Measurements from ENCODE around the gene CXCL10. TPM values are rescaled to one million over a fixed set of nuclear protein-coding genes. Genes with fewer than 3 reads are reported as not detected.

CXCL10 gene
- total RNA-seq, 1 experiment from 2014 or later = 1.0 TPM

- TF ChIP-seq, protein P1, sequence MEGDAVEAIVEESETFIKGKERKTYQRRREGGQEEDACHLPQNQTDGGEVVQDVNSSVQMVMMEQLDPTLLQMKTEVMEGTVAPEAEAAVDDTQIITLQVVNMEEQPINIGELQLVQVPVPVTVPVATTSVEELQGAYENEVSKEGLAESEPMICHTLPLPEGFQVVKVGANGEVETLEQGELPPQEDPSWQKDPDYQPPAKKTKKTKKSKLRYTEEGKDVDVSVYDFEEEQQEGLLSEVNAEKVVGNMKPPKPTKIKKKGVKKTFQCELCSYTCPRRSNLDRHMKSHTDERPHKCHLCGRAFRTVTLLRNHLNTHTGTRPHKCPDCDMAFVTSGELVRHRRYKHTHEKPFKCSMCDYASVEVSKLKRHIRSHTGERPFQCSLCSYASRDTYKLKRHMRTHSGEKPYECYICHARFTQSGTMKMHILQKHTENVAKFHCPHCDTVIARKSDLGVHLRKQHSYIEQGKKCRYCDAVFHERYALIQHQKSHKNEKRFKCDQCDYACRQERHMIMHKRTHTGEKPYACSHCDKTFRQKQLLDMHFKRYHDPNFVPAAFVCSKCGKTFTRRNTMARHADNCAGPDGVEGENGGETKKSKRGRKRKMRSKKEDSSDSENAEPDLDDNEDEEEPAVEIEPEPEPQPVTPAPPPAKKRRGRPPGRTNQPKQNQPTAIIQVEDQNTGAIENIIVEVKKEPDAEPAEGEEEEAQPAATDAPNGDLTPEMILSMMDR (conservative IDR thresholded peaks at IDR 0.05; ENCODE audit: low read depth, low read length) = no peak
- TF ChIP-seq EZH2 (IDR thresholded peaks at IDR 0.05; ENCODE audit: borderline replicate concordance, low read depth, low read length, poor library complexity, severe bottlenecking) = no peak
These were observed 43.2 kb upstream of the CXCL10 start for GRCh38 chr4:76066546-76066945.

GRCh38 chr4:76061982-76062381 is 38.7 kb upstream of the CXCL10 start:
- Histone ChIP-seq H3K27me3 (replicated peaks; ENCODE audit: insufficient read depth, low read depth, low read length, poor library complexity) (no peaks in the 10 kb centered on the region), H3K36me3 (ENCODE audit: insufficient read depth, low read length, poor library complexity, severe bottlenecking) (no peaks in the 10 kb centered on the region), H3K27ac (ENCODE audit: low read depth, low read length, poor library complexity, severe bottlenecking) (no peak overlapping the region), H3K4me1 (ENCODE audit: insufficient read depth, low read length, poor library complexity, severe bottlenecking) (no peaks in the 10 kb centered on the region), H3K9me3 (ENCODE audit: low read depth, low read length, poor library complexity, severe bottlenecking) (no peaks in the 10 kb centered on the region), H3K4me3 (ENCODE audit: low read depth, low read length, poor library complexity, severe bottlenecking) (no peak overlapping the region)
- intact Hi-C loops (cut with micrococcal nuclease; ENCODE audit: unreplicated experiment) = no loop called here
- POLR2A ChIA-PET (ENCODE audit: low non-redundant PET) = no interaction called here
- TF ChIP-seq, protein P1 (conservative IDR thresholded peaks at IDR 0.05; ENCODE audit: low read depth, low read length) = no peak
- TF ChIP-seq EZH2 (IDR thresholded peaks at IDR 0.05; ENCODE audit: borderline replicate concordance, low read depth, low read length, poor library complexity, severe bottlenecking) = no peak
- no peak for DNase-seq (ENCODE audit: low spot score)
- CTCF ChIA-PET = no interaction called here
- no TSS peak for BruUV-seq (replicated peaks)

More at GRCh38 chr4:76066546-76066945, 43.2 kb upstream of the CXCL10 start:
- no peak overlapping the region for H3K27ac ChIP-seq (ENCODE audit: low read depth, low read length, poor library complexity, severe bottlenecking)
- CTCF ChIA-PET = interaction anchor here (0.9 kb wide), 1 partner anchor 71 kb away, joined by 4 read pairs; no protein-coding TSS in a partner anchor
- intact Hi-C loops (cut with micrococcal nuclease; ENCODE audit: unreplicated experiment) = loop anchor here (2.0 to 5.0 kb wide), 2 partner anchors 64 to 149 kb away; no protein-coding TSS in a partner anchor
- no peaks in the 10 kb centered on the region for H3K9me3 ChIP-seq (ENCODE audit: low read depth, low read length, poor library complexity, severe bottlenecking)
- no TSS peak for BruUV-seq (replicated peaks)
- no peak overlapping the region for H3K4me3 ChIP-seq (ENCODE audit: low read depth, low read length, poor library complexity, severe bottlenecking)
- no peaks in the 10 kb centered on the region for H3K4me1 ChIP-seq (ENCODE audit: insufficient read depth, low read length, poor library complexity, severe bottlenecking)
- no peaks in the 10 kb centered on the region for H3K27me3 ChIP-seq (replicated peaks; ENCODE audit: insufficient read depth, low read depth, low read length, poor library complexity)
- POLR2A ChIA-PET (ENCODE audit: low non-redundant PET) = no interaction called here
- no peaks in the 10 kb centered on the region for H3K36me3 ChIP-seq (ENCODE audit: insufficient read depth, low read length, poor library complexity, severe bottlenecking)
- DNase-seq (ENCODE audit: low spot score) = no peak

DNA sequence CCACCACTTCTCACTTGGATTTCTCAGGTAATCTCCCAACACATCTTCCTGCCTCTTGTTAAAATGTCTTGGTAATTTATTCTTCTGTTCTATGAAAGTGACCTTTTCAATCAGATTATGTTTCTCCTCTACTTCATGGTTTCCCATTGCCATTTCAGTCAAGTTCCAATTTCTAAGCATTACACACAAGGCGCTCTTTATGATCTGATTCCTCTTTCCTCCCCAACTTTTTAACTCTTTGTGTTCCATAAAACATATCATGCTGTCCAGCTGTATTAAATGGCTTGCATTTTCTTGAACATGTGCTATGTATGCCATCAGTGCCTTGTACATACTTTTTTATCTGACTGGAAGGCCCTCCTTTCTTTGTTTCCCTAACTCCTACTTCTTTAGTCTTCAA is 38.1 kb upstream of the CXCL10 start:
- BruUV-seq (replicated peaks) = no TSS peak
- CTCF ChIA-PET = no interaction called here
- Histone ChIP-seq H3K4me1 (ENCODE audit: insufficient read depth, low read length, poor library complexity, severe bottlenecking) (no peaks in the 10 kb centered on the region), H3K4me3 (ENCODE audit: low read depth, low read length, poor library complexity, severe bottlenecking) (no peak overlapping the region), H3K36me3 (ENCODE audit: insufficient read depth, low read length, poor library complexity, severe bottlenecking) (no peaks in the 10 kb centered on the region), H3K27ac (ENCODE audit: low read depth, low read length, poor library complexity, severe bottlenecking) (no peak overlapping the region), H3K9me3 (ENCODE audit: low read depth, low read length, poor library complexity, severe bottlenecking) (no peaks in the 10 kb centered on the region), H3K27me3 (replicated peaks; ENCODE audit: insufficient read depth, low read depth, low read length, poor library complexity) (no peaks in the 10 kb centered on the region)
- intact Hi-C loops (cut with micrococcal nuclease; ENCODE audit: unreplicated experiment) = no loop called here
- DNase-seq (ENCODE audit: low spot score) = no peak
- POLR2A ChIA-PET (ENCODE audit: low non-redundant PET) = no interaction called here
- TF ChIP-seq EZH2 (IDR thresholded peaks at IDR 0.05; ENCODE audit: borderline replicate concordance, low read depth, low read length, poor library complexity, severe bottlenecking) = no peak
- TF ChIP-seq, protein P1 (conservative IDR thresholded peaks at IDR 0.05; ENCODE audit: low read depth, low read length) = no peak
